B cell (primary cell): ENCODE results near the gene C12orf75.

Experiments used
- EZH2 ChIP-seq: IDR thresholded peaks from 2 replicates; pipeline ENCODE4 v1.6.1; 2012; ENCODE audit warnings: borderline replicate concordance, low read depth, mild to moderate bottlenecking, moderate library complexity, low read length; ENCODE audit not compliant: insufficient read depth, poor library complexity, severe bottlenecking
- TF ChIP-seq, protein P1 (sequence below): fragments of 200-600 bp; IDR thresholded peaks from one replicate; pipeline ENCODE4 v1.8.0; 2022; ENCODE audit warnings: antibody characterized with exemption, mild to moderate bottlenecking

DNA sequence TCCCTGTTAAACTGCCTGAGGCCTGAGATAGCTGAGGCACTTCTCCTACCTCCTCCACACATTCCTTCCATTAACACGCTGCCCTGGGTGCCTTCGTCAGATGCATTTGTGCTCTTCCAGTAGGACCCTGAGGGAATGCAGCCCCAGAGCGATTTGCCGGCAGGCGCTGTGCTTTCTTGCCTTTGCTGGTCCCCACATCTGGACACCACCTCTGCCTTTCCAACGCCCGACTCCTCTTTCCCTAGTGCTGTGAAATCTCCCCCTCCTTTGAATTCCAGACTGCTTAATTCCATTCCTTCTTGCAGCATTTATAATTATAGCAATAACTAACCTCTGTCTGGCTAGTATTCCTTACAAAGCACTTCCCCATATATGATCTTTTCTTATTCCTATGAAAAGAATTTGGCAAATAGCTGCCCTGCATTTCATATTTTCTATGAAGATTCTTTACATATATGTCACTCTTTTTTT lies 88.4 kb downstream of the C12orf75 start:
- no peak for TF ChIP-seq EZH2
- TF ChIP-seq, protein P1, sequence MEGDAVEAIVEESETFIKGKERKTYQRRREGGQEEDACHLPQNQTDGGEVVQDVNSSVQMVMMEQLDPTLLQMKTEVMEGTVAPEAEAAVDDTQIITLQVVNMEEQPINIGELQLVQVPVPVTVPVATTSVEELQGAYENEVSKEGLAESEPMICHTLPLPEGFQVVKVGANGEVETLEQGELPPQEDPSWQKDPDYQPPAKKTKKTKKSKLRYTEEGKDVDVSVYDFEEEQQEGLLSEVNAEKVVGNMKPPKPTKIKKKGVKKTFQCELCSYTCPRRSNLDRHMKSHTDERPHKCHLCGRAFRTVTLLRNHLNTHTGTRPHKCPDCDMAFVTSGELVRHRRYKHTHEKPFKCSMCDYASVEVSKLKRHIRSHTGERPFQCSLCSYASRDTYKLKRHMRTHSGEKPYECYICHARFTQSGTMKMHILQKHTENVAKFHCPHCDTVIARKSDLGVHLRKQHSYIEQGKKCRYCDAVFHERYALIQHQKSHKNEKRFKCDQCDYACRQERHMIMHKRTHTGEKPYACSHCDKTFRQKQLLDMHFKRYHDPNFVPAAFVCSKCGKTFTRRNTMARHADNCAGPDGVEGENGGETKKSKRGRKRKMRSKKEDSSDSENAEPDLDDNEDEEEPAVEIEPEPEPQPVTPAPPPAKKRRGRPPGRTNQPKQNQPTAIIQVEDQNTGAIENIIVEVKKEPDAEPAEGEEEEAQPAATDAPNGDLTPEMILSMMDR, result no peak
